ENCODE measurements around the gene TTC12.

TTC12 gene

DNA sequence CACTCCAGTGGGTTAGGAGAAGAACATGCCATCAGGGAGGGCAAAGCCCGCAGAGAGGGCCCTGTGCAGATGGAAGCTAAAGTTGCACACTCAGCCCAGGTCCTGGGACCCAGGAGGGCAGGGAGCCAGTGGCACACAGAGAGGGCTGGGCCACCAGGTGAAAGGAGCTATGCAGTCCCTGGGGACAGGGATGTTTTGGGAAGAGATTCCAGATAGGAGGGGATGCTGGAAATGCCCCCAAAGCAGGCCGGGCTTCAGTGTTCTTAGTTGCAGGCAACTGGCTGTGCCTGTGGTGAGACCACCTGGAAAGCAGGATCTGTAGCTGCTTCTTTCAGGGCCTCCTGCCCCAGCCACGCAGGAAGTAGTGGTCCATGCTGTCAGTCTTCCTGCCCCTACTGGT, 92.8 kb downstream of the TTC12 start:
- TF ChIP-seq, protein P1, sequence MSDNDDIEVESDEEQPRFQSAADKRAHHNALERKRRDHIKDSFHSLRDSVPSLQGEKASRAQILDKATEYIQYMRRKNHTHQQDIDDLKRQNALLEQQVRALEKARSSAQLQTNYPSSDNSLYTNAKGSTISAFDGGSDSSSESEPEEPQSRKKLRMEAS (IDR thresholded peaks at IDR 0.05; ENCODE audit: low read depth, low read length): no peak
- TF ChIP-seq MYC (IDR thresholded peaks at IDR 0.05; ENCODE audit: low read depth, low read length) (no peak), POLR2A (IDR thresholded peaks at IDR 0.05; ENCODE audit: extremely low read depth, insufficient read length) (no peak)
- TF ChIP-seq, protein P2, sequence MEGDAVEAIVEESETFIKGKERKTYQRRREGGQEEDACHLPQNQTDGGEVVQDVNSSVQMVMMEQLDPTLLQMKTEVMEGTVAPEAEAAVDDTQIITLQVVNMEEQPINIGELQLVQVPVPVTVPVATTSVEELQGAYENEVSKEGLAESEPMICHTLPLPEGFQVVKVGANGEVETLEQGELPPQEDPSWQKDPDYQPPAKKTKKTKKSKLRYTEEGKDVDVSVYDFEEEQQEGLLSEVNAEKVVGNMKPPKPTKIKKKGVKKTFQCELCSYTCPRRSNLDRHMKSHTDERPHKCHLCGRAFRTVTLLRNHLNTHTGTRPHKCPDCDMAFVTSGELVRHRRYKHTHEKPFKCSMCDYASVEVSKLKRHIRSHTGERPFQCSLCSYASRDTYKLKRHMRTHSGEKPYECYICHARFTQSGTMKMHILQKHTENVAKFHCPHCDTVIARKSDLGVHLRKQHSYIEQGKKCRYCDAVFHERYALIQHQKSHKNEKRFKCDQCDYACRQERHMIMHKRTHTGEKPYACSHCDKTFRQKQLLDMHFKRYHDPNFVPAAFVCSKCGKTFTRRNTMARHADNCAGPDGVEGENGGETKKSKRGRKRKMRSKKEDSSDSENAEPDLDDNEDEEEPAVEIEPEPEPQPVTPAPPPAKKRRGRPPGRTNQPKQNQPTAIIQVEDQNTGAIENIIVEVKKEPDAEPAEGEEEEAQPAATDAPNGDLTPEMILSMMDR (IDR thresholded peaks at IDR 0.05; ENCODE audit: low read depth, low read length): no peak
- H3K4me3 ChIP-seq (ENCODE audit: low read depth, low read length): no peak overlapping the region
- DNase-seq (ENCODE audit: low read depth): no peak

DNA sequence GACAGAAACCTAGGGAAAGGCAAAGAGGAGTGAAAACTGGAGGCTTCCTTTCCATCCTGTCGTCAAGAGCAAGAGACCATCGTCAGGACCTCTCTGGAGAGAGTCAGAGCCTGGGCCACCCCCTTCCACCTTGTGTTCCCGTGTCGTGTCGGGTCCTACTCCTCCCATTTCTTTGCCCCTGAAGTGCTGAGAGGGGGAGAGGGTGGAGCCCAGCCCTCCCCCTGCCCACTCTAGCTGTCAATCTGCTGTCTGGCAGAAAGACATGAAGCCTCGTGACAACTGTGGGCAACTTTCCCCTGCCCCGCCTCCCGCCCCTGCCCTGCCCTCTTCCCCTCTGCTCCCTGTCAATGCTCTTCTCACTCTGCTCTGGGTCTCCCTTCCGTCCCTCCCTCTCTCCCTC, 93.8 kb downstream of the TTC12 start:
- H3K4me3 ChIP-seq (ENCODE audit: low read depth, low read length): no peak overlapping the region
- TF ChIP-seq, protein P1 (IDR thresholded peaks at IDR 0.05; ENCODE audit: low read depth, low read length): no peak
- no peak for TF ChIP-seq POLR2A (IDR thresholded peaks at IDR 0.05; ENCODE audit: extremely low read depth, insufficient read length)
- TF ChIP-seq, protein P2 (IDR thresholded peaks at IDR 0.05; ENCODE audit: low read depth, low read length): no peak
- no peak for TF ChIP-seq MYC (IDR thresholded peaks at IDR 0.05; ENCODE audit: low read depth, low read length)
- no peak for DNase-seq (ENCODE audit: low read depth)

DNA sequence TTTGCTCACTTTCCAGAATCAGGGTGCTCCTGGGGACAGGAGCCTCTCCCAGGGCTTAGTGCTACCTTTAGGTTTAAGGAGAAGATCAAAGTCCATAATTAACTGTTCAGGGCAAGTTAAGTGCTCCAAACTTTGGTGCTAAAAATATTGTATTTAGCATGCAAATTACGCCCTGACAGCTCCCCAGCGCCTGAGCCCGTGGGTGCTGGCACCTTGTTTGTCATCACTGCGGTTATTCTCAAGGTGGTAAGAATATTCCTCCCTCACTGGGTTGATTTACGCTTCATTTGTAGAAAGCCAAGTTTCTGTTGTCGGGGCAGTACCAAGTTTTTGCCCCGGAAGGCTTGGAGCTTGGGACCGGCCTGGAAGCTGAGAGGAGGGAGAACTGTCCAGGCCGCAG, 94.5 kb downstream of the TTC12 start:
- no peak overlapping the region for H3K4me3 ChIP-seq (ENCODE audit: low read depth, low read length)
- no peak for DNase-seq (ENCODE audit: low read depth)
- TF ChIP-seq POLR2A (IDR thresholded peaks at IDR 0.05; ENCODE audit: extremely low read depth, insufficient read length) (no peak), MYC (IDR thresholded peaks at IDR 0.05; ENCODE audit: low read depth, low read length) (no peak)
- TF ChIP-seq, protein P2 (IDR thresholded peaks at IDR 0.05; ENCODE audit: low read depth, low read length): no peak
- TF ChIP-seq, protein P1 (IDR thresholded peaks at IDR 0.05; ENCODE audit: low read depth, low read length): no peak

DNA sequence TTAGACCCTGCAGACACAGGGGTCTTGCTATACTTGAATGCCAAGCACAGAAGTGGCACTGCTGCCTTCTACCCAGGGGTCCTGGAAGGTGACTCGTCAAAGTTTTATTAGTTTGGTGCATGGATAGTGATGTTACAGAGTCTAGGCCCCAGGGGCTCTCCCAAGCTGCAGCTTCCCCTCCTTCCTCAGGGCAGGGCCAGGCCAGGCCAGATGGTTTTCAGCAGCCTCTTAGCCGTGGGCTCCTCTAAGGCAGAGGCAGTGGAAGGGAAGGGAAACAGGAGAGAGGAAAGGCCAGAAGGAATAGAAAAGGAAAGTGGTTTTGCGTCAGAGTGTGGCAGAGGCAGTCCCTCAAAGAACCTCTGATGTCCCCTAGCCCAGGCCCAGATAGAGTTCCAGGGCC, 95.1 kb downstream of the TTC12 start:
- TF ChIP-seq POLR2A (IDR thresholded peaks at IDR 0.05; ENCODE audit: extremely low read depth, insufficient read length): no peak
- no peak for DNase-seq (ENCODE audit: low read depth)
- H3K4me3 ChIP-seq (ENCODE audit: low read depth, low read length): no peak overlapping the region

DNA sequence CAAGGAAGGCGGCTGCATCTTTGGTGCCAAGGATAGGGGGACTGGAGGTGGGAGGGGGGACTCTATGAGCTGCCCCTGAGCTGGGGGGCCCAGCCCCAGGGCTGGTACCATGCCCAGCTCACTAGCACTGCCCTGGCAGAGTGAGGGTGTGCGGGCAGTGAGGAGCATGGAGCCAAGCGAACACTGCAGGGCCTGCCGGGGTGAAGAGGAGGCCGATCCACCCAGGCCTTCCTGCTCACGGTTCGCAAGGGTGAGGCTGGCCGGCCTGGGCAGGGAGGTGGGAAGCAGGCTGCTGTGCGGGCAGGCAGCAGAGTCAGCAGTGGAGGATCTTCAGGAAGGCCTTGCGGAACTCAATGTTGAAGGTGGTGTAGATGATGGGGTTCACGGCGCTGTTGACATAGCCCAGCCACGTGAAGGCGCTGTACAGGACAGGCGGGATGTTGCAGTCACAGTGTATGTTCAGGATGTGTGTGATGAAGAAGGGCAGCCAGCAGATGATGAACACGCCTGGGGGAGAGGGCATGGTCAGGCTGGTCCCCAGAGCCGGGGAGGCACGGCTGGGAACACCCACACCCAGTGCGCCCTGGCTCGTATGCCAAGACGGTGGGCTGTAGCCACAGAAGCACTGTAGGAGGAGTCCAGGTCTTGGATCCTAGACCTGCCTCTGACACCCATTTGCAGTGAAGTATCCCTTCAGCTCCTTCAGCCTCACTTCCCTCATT, 96.2 kb downstream of the TTC12 start:
- DNase-seq (ENCODE audit: low read depth): no peak
- TF ChIP-seq POLR2A (IDR thresholded peaks at IDR 0.05; ENCODE audit: extremely low read depth, insufficient read length): no peak
- no peak for TF ChIP-seq MYC (IDR thresholded peaks at IDR 0.05; ENCODE audit: low read depth, low read length)
- TF ChIP-seq, protein P2 (IDR thresholded peaks at IDR 0.05; ENCODE audit: low read depth, low read length): no peak
- TF ChIP-seq, protein P1 (IDR thresholded peaks at IDR 0.05; ENCODE audit: low read depth, low read length): no peak
- H3K4me3 ChIP-seq (ENCODE audit: low read depth, low read length): no peak overlapping the region

DNA sequence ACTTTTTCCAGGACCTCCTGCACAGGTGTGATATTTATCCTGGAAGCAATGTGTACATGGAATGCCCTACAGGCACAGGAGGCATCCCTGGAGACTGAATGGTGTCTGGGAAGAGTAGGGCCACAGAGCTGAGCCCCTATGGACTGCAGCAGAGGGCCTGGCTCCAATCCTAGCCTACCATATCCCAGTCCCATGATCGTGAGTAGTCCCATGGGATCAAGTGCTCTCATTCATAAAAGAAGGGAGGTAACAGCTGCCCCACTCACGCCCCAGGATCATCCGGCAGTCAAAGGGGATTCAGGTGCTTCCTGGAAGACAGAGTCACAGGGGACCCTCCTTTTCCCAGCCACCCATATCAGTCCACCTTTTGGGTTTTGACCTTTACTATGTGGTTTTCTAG, 97.2 kb downstream of the TTC12 start:
- H3K4me3 ChIP-seq (ENCODE audit: low read depth, low read length): no peak overlapping the region
- no peak for TF ChIP-seq MYC (IDR thresholded peaks at IDR 0.05; ENCODE audit: low read depth, low read length)
- no peak for TF ChIP-seq POLR2A (IDR thresholded peaks at IDR 0.05; ENCODE audit: extremely low read depth, insufficient read length)
- TF ChIP-seq, protein P1 (IDR thresholded peaks at IDR 0.05; ENCODE audit: low read depth, low read length): no peak
- TF ChIP-seq, protein P2 (IDR thresholded peaks at IDR 0.05; ENCODE audit: low read depth, low read length): no peak
- no peak for DNase-seq (ENCODE audit: low read depth)
